Activated CD8-positive, alpha-beta T cell treated with anti-CD3 and anti-CD28 coated beads for 36 hours (primary cell): ENCODE data around the gene LAMA1. TPM values are rescaled to one million over a fixed set of nuclear protein-coding genes. Genes with fewer than 3 reads are reported as not detected.

Experiments
- ATAC-seq: fragments of 200-7000 bp; cut with Tn5 transposase; one replicate; pipeline ENCODE4 v1.10.0; 2021; ENCODE audit warnings: mild to moderate bottlenecking, moderate library complexity
- CTCF ChIA-PET: fragments of 350-600 bp; sonication (Branson Sonifier 250); formaldehyde crosslinking; loops from one replicate; lab custom pipeline; 2021; ENCODE audit warnings: antibody characterized with exemption; lab: Charles Lee
- POLR2A ChIA-PET: fragments of 350-600 bp; sonication (Branson Sonifier 250); formaldehyde crosslinking; loops from one replicate; lab custom pipeline; 2021; ENCODE audit warnings: antibody characterized with exemption; lab: Charles Lee
- DNase-seq: peaks from one replicate; pipeline ENCODE4 v3.0.0-alpha.2; 2020
- H3K27ac Mint-ChIP-seq: one replicate; pipeline ENCODE4 v1.8.0; 2021; ENCODE audit warnings: mild to moderate bottlenecking, mixed read lengths
- H3K27me3 Mint-ChIP-seq: one replicate; pipeline ENCODE4 v1.8.0; 2021; ENCODE audit warnings: mixed read lengths
- H3K36me3 Mint-ChIP-seq: one replicate; pipeline ENCODE4 v1.8.0; 2021; ENCODE audit warnings: low read depth, mixed read lengths
- H3K4me1 Mint-ChIP-seq: one replicate; pipeline ENCODE4 v1.8.0; 2021; ENCODE audit warnings: low read depth, mixed read lengths
- H3K4me3 Mint-ChIP-seq: one replicate; pipeline ENCODE4 v1.8.0; 2021; ENCODE audit warnings: mild to moderate bottlenecking, moderate library complexity, mixed read lengths
- H3K9me3 Mint-ChIP-seq: one replicate; pipeline ENCODE4 v1.8.0; 2021; ENCODE audit warnings: mixed read lengths
- CTCF ChIP-seq: fragments of 200-600 bp; IDR thresholded peaks from one replicate; pipeline ENCODE4 v1.8.0; 2022; ENCODE audit warnings: antibody characterized with exemption, mild to moderate bottlenecking
- intact Hi-C: fragments of 100-400 bp; cut with micrococcal nuclease; formaldehyde crosslinking; loops from one replicate; pipeline ENCODE4 v1.10.0; 2022
- total RNA-seq, 2 experiments: library from RNA; stranded (reverse); gene quantifications; one replicate each; pipeline ENCODE4 v1.2.3, GENCODE V29; 2021

Gene LAMA1
- total RNA-seq, 2 experiments from 2014 or later: not detected

GRCh38 chr18:7111134-7111533 is 6.5 kb downstream of the LAMA1 start:
- ATAC-seq (no peak), DNase-seq (no peak)
- H3K36me3 Mint-ChIP-seq: no peaks in the 10 kb centered on the region
- peaks cover under 1% of the 10 kb centered on the region for H3K4me1 Mint-ChIP-seq
- H3K9me3 Mint-ChIP-seq: peaks cover 3% of the 10 kb centered on the region
- H3K27me3 Mint-ChIP-seq: peaks cover 16% of the 10 kb centered on the region
- H3K4me3 Mint-ChIP-seq: no peak overlapping the region
- POLR2A ChIA-PET: no interaction called here
- intact Hi-C loops: no loop called here
- CTCF ChIA-PET: no interaction called here
- TF ChIP-seq CTCF: no peak
- no peak overlapping the region for H3K27ac Mint-ChIP-seq

- DNase-seq: no peak
- Mint-ChIP-seq H3K27me3 (no peaks in the 10 kb centered on the region), H3K4me1 (no peaks in the 10 kb centered on the region), H3K4me3 (no peak overlapping the region), H3K9me3 (peaks cover 7% of the 10 kb centered on the region), H3K27ac (no peak overlapping the region), H3K36me3 (no peaks in the 10 kb centered on the region)
- ATAC-seq: no peak
- intact Hi-C loops: no loop called here
- no peak for TF ChIP-seq CTCF
- ChIA-PET POLR2A (no interaction called here), CTCF (no interaction called here)
Observed at GRCh38 chr18:7105943-7106342, 11.7 kb downstream of the LAMA1 start.

GRCh38 chr18:7105268-7105667 is 12.3 kb downstream of the LAMA1 start:
- ATAC-seq: no peak
- no peak for TF ChIP-seq CTCF
- H3K4me3 Mint-ChIP-seq: no peak overlapping the region
- no peaks in the 10 kb centered on the region for H3K4me1 Mint-ChIP-seq
- no peaks in the 10 kb centered on the region for H3K27me3 Mint-ChIP-seq
- ChIA-PET CTCF (no interaction called here), POLR2A (no interaction called here)
- H3K36me3 Mint-ChIP-seq: no peaks in the 10 kb centered on the region
- peaks cover 7% of the 10 kb centered on the region for H3K9me3 Mint-ChIP-seq
- no peak overlapping the region for H3K27ac Mint-ChIP-seq
- DNase-seq: no peak
- intact Hi-C loops: no loop called here

- ChIA-PET POLR2A (no interaction called here), CTCF (no interaction called here)
- DNase-seq (no peak), ATAC-seq (no peak)
- no peak overlapping the region for H3K27ac Mint-ChIP-seq
- intact Hi-C loops: no loop called here
- no peaks in the 10 kb centered on the region for H3K36me3 Mint-ChIP-seq
- no peaks in the 10 kb centered on the region for H3K27me3 Mint-ChIP-seq
- no peaks in the 10 kb centered on the region for H3K4me1 Mint-ChIP-seq
- H3K9me3 Mint-ChIP-seq: peaks cover 7% of the 10 kb centered on the region
- no peak overlapping the region for H3K4me3 Mint-ChIP-seq
- TF ChIP-seq CTCF: no peak
Observed at GRCh38 chr18:7104649-7105048, 12.9 kb downstream of the LAMA1 start.

- Mint-ChIP-seq H3K27ac (no peak overlapping the region), H3K27me3 (no peaks in the 10 kb centered on the region), H3K36me3 (no peaks in the 10 kb centered on the region), H3K4me3 (no peak overlapping the region), H3K9me3 (peaks cover 6% of the 10 kb centered on the region), H3K4me1 (no peaks in the 10 kb centered on the region)
- no peak for TF ChIP-seq CTCF
- no peak for ATAC-seq
- no peak for DNase-seq
- POLR2A ChIA-PET: no interaction called here
- intact Hi-C loops: no loop called here
- CTCF ChIA-PET: no interaction called here
Observed at GRCh38 chr18:7102131-7102530, 15.5 kb downstream of the LAMA1 start.
